HFFc6 (cell line): ENCODE measurements around the gene CATSPERZ. TPM values are rescaled to one million over a fixed set of nuclear protein-coding genes. Genes with fewer than 3 reads are reported as not detected.
A peak's percentile ranks its signal among the peaks of the same experiment; 100 is the strongest.

ENCODE experiments used
- DNase-seq: peaks from one replicate; pipeline ENCODE4 v3.0.0-alpha.2; 2018
- H3K27ac Mint-ChIP-seq: 2 replicates; pipeline ENCODE4 v1.8.0; 2020; ENCODE audit warnings: mild to moderate bottlenecking, mixed read lengths
- H3K27me3 Mint-ChIP-seq: 2 replicates; pipeline ENCODE4 v1.8.0; 2021; ENCODE audit warnings: mild to moderate bottlenecking, moderate library complexity, mixed read lengths; ENCODE audit not compliant: insufficient read depth
- H3K36me3 Mint-ChIP-seq: 2 replicates; pipeline ENCODE4 v1.8.0; 2021; ENCODE audit warnings: low read depth, mixed read lengths
- H3K4me1 Mint-ChIP-seq: 2 replicates; pipeline ENCODE4 v1.8.0; 2020; ENCODE audit warnings: low read depth, mixed read lengths
- H3K4me3 Mint-ChIP-seq: 2 replicates; pipeline ENCODE4 v1.8.0; 2020; ENCODE audit warnings: mild to moderate bottlenecking, moderate library complexity, mixed read lengths
- H3K9me3 Mint-ChIP-seq: 2 replicates; pipeline ENCODE4 v1.8.0; 2020; ENCODE audit warnings: mild to moderate bottlenecking, mixed read lengths
- total RNA-seq, 6 experiments: library from RNA; stranded (reverse); fragmentation: NEBNext Ultra II Directional; extraction: Animal tissue kit (Norgen Biotek cat#: 25700); gene quantifications; 2 replicates in 1 of 6; 3 replicates in 5 of 6; pipeline ENCODE4 v1.2.3, GENCODE V29; 2021
- TF ChIP-seq, protein P1 (sequence below): fragments of 200-600 bp; sonication (generic); IDR thresholded peaks from 2 replicates; pipeline ENCODE4 v1.5.0; 2021; ENCODE audit warnings: antibody characterized with exemption, mild to moderate bottlenecking

Gene CATSPERZ
- total RNA-seq, 6 experiments from 2014 or later = 0.31 TPM; not detected in 5

- Mint-ChIP-seq H3K27ac (peak overlapping the region; percentile 88), H3K9me3 (no peaks in the 10 kb centered on the region), H3K4me1 (peaks cover 19% of the 10 kb centered on the region), H3K36me3 (no peaks in the 10 kb centered on the region), H3K4me3 (peak overlapping the region; percentile 91), H3K27me3 (no peaks in the 10 kb centered on the region; the same call in none of the 2 replicates)
- TF ChIP-seq, protein P1, sequence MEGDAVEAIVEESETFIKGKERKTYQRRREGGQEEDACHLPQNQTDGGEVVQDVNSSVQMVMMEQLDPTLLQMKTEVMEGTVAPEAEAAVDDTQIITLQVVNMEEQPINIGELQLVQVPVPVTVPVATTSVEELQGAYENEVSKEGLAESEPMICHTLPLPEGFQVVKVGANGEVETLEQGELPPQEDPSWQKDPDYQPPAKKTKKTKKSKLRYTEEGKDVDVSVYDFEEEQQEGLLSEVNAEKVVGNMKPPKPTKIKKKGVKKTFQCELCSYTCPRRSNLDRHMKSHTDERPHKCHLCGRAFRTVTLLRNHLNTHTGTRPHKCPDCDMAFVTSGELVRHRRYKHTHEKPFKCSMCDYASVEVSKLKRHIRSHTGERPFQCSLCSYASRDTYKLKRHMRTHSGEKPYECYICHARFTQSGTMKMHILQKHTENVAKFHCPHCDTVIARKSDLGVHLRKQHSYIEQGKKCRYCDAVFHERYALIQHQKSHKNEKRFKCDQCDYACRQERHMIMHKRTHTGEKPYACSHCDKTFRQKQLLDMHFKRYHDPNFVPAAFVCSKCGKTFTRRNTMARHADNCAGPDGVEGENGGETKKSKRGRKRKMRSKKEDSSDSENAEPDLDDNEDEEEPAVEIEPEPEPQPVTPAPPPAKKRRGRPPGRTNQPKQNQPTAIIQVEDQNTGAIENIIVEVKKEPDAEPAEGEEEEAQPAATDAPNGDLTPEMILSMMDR = peak; percentile 80
- DNase-seq = no peak
Measured at GRCh38 chr11:64252003-64252872, 47.9 kb upstream of the CATSPERZ start.

GRCh38 chr11:64253043-64253442, 47.1 kb upstream of the CATSPERZ start:
- peaks cover 2% of the 10 kb centered on the region for H3K27me3 Mint-ChIP-seq
- TF ChIP-seq, protein P1 = no peak
- H3K36me3 Mint-ChIP-seq = peaks cover 6% of the 10 kb centered on the region; the same call in 1 of the 2 replicates
- H3K4me3 Mint-ChIP-seq = peak overlapping the region; percentile 91
- H3K9me3 Mint-ChIP-seq = no peaks in the 10 kb centered on the region
- H3K4me1 Mint-ChIP-seq = peaks cover 13% of the 10 kb centered on the region
- H3K27ac Mint-ChIP-seq = peak overlapping the region; percentile 57
- no peak for DNase-seq

GRCh38 chr11:64253481-64253880, 46.7 kb upstream of the CATSPERZ start:
- peak overlapping the region; percentile 91 for H3K4me3 Mint-ChIP-seq
- TF ChIP-seq, protein P1 = no peak
- peaks cover 12% of the 10 kb centered on the region for H3K4me1 Mint-ChIP-seq
- peaks cover 6% of the 10 kb centered on the region; the same call in 1 of the 2 replicates for H3K36me3 Mint-ChIP-seq
- peak overlapping the region; percentile 57; the same call in 1 of the 2 replicates for H3K27ac Mint-ChIP-seq
- no peak for DNase-seq
- peaks cover 2% of the 10 kb centered on the region for H3K27me3 Mint-ChIP-seq
- no peaks in the 10 kb centered on the region for H3K9me3 Mint-ChIP-seq

GRCh38 chr11:64254326-64254725, 45.8 kb upstream of the CATSPERZ start:
- Mint-ChIP-seq H3K4me1 (peaks cover 12% of the 10 kb centered on the region), H3K36me3 (peaks cover 8% of the 10 kb centered on the region), H3K9me3 (no peaks in the 10 kb centered on the region), H3K4me3 (no peak overlapping the region), H3K27ac (no peak overlapping the region), H3K27me3 (peaks cover 2% of the 10 kb centered on the region)
- TF ChIP-seq, protein P1 = no peak
- no peak for DNase-seq

DNA sequence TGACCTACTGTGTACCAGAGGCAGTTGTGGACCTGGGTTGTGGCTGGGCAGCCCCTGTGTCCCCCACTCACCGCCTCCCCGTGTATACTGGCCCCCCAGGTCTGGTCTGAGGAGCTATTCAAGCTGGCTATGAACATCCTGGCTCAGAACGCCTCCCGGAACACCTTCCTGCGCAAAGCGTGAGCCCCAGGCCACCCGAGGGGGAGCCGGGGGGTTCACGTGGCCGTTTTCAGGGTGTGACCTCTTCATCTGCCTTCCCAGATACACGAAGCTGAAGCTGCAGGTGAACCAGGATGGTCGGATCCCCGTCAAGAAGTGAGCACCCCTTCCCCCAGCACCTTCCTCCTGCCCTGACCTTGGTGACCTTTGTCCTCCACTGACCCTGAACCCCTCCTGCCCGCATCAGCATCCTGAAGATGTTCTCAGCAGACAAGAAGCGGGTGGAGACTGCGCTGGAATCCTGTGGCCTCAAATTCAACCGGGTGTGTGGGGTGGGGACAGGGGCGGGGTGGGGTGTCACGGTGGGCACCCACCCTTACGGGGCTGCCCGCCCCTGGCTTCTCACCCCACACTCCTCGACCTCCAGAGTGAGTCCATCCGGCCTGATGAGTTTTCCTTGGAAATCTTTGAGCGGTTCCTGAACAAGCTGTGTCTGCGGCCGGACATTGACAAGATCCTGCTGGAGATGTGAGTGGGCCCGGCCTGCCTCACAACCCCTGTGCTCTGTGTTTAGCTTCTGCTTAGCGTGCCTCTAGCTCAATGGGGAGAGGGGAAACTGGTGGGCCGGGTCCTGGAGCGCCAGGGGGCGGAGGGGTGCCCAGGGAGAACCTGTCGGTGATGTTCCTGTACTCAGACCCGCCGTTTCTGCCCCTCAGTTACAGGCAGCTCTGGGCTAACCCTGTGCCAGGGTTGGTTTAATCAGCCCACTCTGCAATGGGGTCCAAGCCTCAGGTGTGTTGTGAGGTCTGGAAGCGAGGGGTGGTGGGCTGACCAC, 44.7 kb upstream of the CATSPERZ start:
- Mint-ChIP-seq H3K9me3 (no peaks in the 10 kb centered on the region), H3K27ac (no peak overlapping the region), H3K27me3 (peaks cover 2% of the 10 kb centered on the region), H3K4me1 (peaks cover 12% of the 10 kb centered on the region), H3K4me3 (no peak overlapping the region), H3K36me3 (peaks cover 19% of the 10 kb centered on the region)
- TF ChIP-seq, protein P1 = no peak
- no peak for DNase-seq
